Osteocyte (in vitro differentiated cells): ENCODE results near the gene UBE3B. TPM values are rescaled to one million over a fixed set of nuclear protein-coding genes. Genes with fewer than 3 reads are reported as not detected.
A peak's percentile ranks its signal among the peaks of the same experiment; 100 is the strongest.

Experiments
- DNase-seq: peaks from one replicate; pipeline ENCODE4 v3.0.0; 2021; ENCODE audit warnings: mixed read lengths; ENCODE audit not compliant: unreplicated experiment; ENCODE audit errors: extremely low spot score
- H3K27ac Mint-ChIP-seq: one replicate; pipeline ENCODE4 v1.8.0; 2021; ENCODE audit warnings: mild to moderate bottlenecking, mixed read lengths; ENCODE audit not compliant: unreplicated experiment
- H3K27me3 Mint-ChIP-seq: one replicate; pipeline ENCODE4 v1.8.0; 2021; ENCODE audit warnings: mixed read lengths; ENCODE audit not compliant: unreplicated experiment
- H3K36me3 Mint-ChIP-seq: one replicate; pipeline ENCODE4 v1.8.0; 2021; ENCODE audit warnings: mixed read lengths; ENCODE audit not compliant: unreplicated experiment
- H3K4me1 Mint-ChIP-seq: one replicate; pipeline ENCODE4 v1.8.0; 2021; ENCODE audit warnings: mixed read lengths; ENCODE audit not compliant: unreplicated experiment
- H3K4me3 Mint-ChIP-seq: one replicate; pipeline ENCODE4 v1.8.0; 2021; ENCODE audit warnings: mild to moderate bottlenecking, moderate library complexity, mixed read lengths; ENCODE audit not compliant: unreplicated experiment
- H3K9me3 Mint-ChIP-seq: one replicate; pipeline ENCODE4 v1.8.0; 2021; ENCODE audit warnings: mixed read lengths; ENCODE audit not compliant: unreplicated experiment
- CTCF ChIP-seq: fragments of 200-600 bp; sonication (generic); IDR thresholded peaks from 2 replicates; pipeline ENCODE4 v1.5.0; 2021; ENCODE audit warnings: antibody characterized with exemption, mild to moderate bottlenecking, moderate library complexity
- total RNA-seq: library from RNA; stranded (reverse); gene quantifications from 2 replicates; pipeline ENCODE4 v1.2.1, GENCODE V29; 2021

The UBE3B gene
- total RNA-seq, 1 donor from 2014 or later, result 33.0 TPM

GRCh38 chr12:109432431-109432830, 45.0 kb upstream of the UBE3B start:
- H3K27me3 Mint-ChIP-seq, result no peaks in the 10 kb centered on the region
- TF ChIP-seq CTCF, result no peak
- H3K4me1 Mint-ChIP-seq, result no peaks in the 10 kb centered on the region
- no peak for DNase-seq
- H3K27ac Mint-ChIP-seq, result no peak overlapping the region
- H3K36me3 Mint-ChIP-seq, result no peaks in the 10 kb centered on the region
- H3K9me3 Mint-ChIP-seq, result no peaks in the 10 kb centered on the region
- H3K4me3 Mint-ChIP-seq, result no peak overlapping the region

- Mint-ChIP-seq H3K4me1 (no peaks in the 10 kb centered on the region), H3K36me3 (no peaks in the 10 kb centered on the region), H3K4me3 (no peak overlapping the region), H3K27ac (no peak overlapping the region), H3K9me3 (no peaks in the 10 kb centered on the region), H3K27me3 (no peaks in the 10 kb centered on the region)
- peak; percentile 87 for TF ChIP-seq CTCF
- DNase-seq, result peak; percentile 93
These were observed 44.6 kb upstream of the UBE3B start for GRCh38 chr12:109432842-109433304.

GRCh38 chr12:109433618-109434017, 43.8 kb upstream of the UBE3B start:
- peaks cover 2% of the 10 kb centered on the region for H3K36me3 Mint-ChIP-seq
- H3K4me3 Mint-ChIP-seq, result no peak overlapping the region
- H3K27ac Mint-ChIP-seq, result no peak overlapping the region
- no peaks in the 10 kb centered on the region for H3K27me3 Mint-ChIP-seq
- DNase-seq, result no peak
- no peaks in the 10 kb centered on the region for H3K9me3 Mint-ChIP-seq
- TF ChIP-seq CTCF, result peak; percentile 30
- H3K4me1 Mint-ChIP-seq, result no peaks in the 10 kb centered on the region

GRCh38 chr12:109434582-109434981, 42.9 kb upstream of the UBE3B start:
- TF ChIP-seq CTCF, result no peak
- Mint-ChIP-seq H3K4me3 (no peak overlapping the region), H3K4me1 (no peaks in the 10 kb centered on the region), H3K27me3 (no peaks in the 10 kb centered on the region), H3K9me3 (no peaks in the 10 kb centered on the region), H3K27ac (no peak overlapping the region), H3K36me3 (peaks cover 2% of the 10 kb centered on the region)
- no peak for DNase-seq

GRCh38 chr12:109435428-109436187, 41.8 kb upstream of the UBE3B start:
- peaks cover 2% of the 10 kb centered on the region for H3K36me3 Mint-ChIP-seq
- no peak for TF ChIP-seq CTCF
- H3K27ac Mint-ChIP-seq, result no peak overlapping the region
- H3K4me3 Mint-ChIP-seq, result no peak overlapping the region
- H3K9me3 Mint-ChIP-seq, result no peaks in the 10 kb centered on the region
- no peaks in the 10 kb centered on the region for H3K27me3 Mint-ChIP-seq
- no peaks in the 10 kb centered on the region for H3K4me1 Mint-ChIP-seq
- DNase-seq, result no peak
